Measurements from ENCODE around the gene MEIS1. TPM values are rescaled to one million over a fixed set of nuclear protein-coding genes. Genes with fewer than 3 reads are reported as not detected.
A peak's percentile ranks its signal among the peaks of the same experiment; 100 is the strongest.

The MEIS1 gene
- polyA plus RNA-seq, 1 donor (not counting 4 experiments of a cell fraction or from before 2014, with no cell fraction given), result 3.1 TPM

DNA sequence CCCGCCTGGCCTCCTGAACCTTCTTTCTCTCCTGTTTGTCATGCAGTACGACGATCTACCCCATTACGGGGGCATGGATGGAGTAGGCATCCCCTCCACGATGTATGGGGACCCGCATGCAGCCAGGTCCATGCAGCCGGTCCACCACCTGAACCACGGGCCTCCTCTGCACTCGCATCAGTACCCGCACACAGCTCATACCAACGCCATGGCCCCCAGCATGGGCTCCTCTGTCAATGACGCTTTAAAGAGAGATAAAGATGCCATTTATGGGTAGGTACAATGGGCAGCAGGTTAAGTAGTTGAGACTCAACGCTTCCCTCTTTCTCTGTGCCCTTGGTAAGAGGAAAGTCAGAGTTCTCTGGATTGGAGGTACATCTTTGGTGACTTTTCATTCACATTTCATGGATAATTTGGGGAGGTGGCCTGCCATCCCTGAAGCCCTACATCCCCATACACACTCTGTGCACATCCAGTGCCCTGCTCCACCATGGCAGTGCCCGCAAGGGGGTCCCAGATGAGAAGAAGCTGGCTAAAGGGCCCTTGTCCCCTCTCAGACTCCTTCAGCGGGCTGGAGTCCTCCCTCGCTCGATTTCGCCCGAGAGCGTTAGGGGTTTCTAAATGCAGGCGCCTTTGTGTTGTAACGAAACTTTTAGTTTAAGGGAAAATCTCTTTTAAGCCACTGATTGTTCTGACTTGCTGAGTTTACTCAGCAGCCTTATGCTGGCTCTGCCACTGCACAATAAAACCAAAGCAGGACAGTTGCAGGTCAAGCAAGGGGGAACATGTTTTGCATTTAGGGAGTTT lies 3.0 kb downstream of the MEIS1 start:
- dilution Hi-C loops (cut with MboI; ENCODE audit: extremely low pct_ligation_motif_present, low sequenced_read_pairs), result no loop called here
- Histone ChIP-seq H3K4me1 (ENCODE audit: control insufficient read depth, extremely low read depth, insufficient read depth, low read length) (peaks cover 10% of the 10 kb centered on the region), H4K20me1 (ENCODE audit: control insufficient read depth, extremely low read depth, insufficient read depth, low read length) (no peaks in the 10 kb centered on the region), H3K9me1 (ENCODE audit: control insufficient read depth, extremely low read depth, insufficient read depth, low read length) (no peaks in the 10 kb centered on the region), H3K4me2 (ENCODE audit: control insufficient read depth, extremely low read depth, insufficient read depth, low read depth, low read length) (peak overlapping the region; percentile 90), H3K4me3 (ENCODE audit: control insufficient read depth in 2 of 3, extremely low read depth in 1 of 3, insufficient read depth in 2 of 3, low read depth in 1 of 3, low read length in 3 of 3) (peak overlapping the region; percentile 29 to 99 (median 82)), H3K79me2 (ENCODE audit: control insufficient read depth, insufficient read depth, low read length) (peaks cover 2% of the 10 kb centered on the region), H3K27ac (ENCODE audit: control insufficient read depth, insufficient read depth, low read length) (no peak overlapping the region), H2AFZ (ENCODE audit: control insufficient read depth, low read length) (peak overlapping the region; percentile 84), H3K9me3 (ENCODE audit: control insufficient read depth, low read depth, low read length) (no peaks in the 10 kb centered on the region), H3K9ac (ENCODE audit: control insufficient read depth, extremely low read depth, insufficient read depth, low read length) (no peak overlapping the region), H3K36me3 (ENCODE audit: control insufficient read depth in 2 of 2, extremely low read depth in 1 of 2, insufficient read depth in 2 of 2, low read length in 2 of 2) (no peaks in the 10 kb centered on the region), H3K27me3 (ENCODE audit: control insufficient read depth, extremely low read depth, insufficient read depth, low read length) (no peaks in the 10 kb centered on the region)
- FAIRE-seq (no peak), DNase-seq (ENCODE audit: low read depth, low spot score) (no peak)
- no peak for TF ChIP-seq EZH2 (IDR thresholded peaks at IDR 0.05; ENCODE audit: low read length)
- TF ChIP-seq, protein P1, sequence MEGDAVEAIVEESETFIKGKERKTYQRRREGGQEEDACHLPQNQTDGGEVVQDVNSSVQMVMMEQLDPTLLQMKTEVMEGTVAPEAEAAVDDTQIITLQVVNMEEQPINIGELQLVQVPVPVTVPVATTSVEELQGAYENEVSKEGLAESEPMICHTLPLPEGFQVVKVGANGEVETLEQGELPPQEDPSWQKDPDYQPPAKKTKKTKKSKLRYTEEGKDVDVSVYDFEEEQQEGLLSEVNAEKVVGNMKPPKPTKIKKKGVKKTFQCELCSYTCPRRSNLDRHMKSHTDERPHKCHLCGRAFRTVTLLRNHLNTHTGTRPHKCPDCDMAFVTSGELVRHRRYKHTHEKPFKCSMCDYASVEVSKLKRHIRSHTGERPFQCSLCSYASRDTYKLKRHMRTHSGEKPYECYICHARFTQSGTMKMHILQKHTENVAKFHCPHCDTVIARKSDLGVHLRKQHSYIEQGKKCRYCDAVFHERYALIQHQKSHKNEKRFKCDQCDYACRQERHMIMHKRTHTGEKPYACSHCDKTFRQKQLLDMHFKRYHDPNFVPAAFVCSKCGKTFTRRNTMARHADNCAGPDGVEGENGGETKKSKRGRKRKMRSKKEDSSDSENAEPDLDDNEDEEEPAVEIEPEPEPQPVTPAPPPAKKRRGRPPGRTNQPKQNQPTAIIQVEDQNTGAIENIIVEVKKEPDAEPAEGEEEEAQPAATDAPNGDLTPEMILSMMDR (optimal IDR thresholded peaks at IDR 0.05 in 1 of 3, IDR thresholded peaks at IDR 0.05 in 1 of 3, conservative IDR thresholded peaks at IDR 0.05 in 1 of 3; ENCODE audit: extremely low read depth in 1 of 3, insufficient read depth in 2 of 3, low read length in 3 of 3), result no peak

DNA sequence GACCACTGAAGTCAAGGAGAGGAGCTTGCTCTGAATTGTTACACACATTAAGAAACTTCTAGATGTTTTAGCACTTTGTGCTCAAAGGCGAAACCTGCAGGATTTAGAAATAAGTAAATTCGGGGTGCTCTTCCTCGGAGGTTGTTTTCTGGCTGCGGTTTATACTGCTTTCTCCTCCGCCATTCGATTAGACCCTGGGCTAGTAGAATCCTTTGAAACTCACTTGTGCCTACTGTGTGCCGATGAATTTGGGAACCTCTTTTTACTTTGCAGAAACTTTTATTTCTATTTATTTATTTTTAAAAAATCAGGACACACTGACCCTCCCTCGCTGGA lies 3.5 kb downstream of the MEIS1 start:
- H3K9ac ChIP-seq (ENCODE audit: control insufficient read depth, extremely low read depth, insufficient read depth, low read length), result no peak overlapping the region
- peaks cover 2% of the 10 kb centered on the region for H3K79me2 ChIP-seq (ENCODE audit: control insufficient read depth, insufficient read depth, low read length)
- no peak overlapping the region for H2AFZ ChIP-seq (ENCODE audit: control insufficient read depth, low read length)
- H3K27me3 ChIP-seq (ENCODE audit: control insufficient read depth, extremely low read depth, insufficient read depth, low read length), result no peaks in the 10 kb centered on the region
- dilution Hi-C loops (cut with MboI; ENCODE audit: extremely low pct_ligation_motif_present, low sequenced_read_pairs), result no loop called here
- H3K4me2 ChIP-seq (ENCODE audit: control insufficient read depth, extremely low read depth, insufficient read depth, low read depth, low read length), result no peak overlapping the region
- no peak for TF ChIP-seq EZH2 (IDR thresholded peaks at IDR 0.05; ENCODE audit: low read length)
- TF ChIP-seq, protein P1 (optimal IDR thresholded peaks at IDR 0.05 in 1 of 3, IDR thresholded peaks at IDR 0.05 in 1 of 3, conservative IDR thresholded peaks at IDR 0.05 in 1 of 3; ENCODE audit: extremely low read depth in 1 of 3, insufficient read depth in 2 of 3, low read length in 3 of 3), result no peak
- no peaks in the 10 kb centered on the region for H3K9me3 ChIP-seq (ENCODE audit: control insufficient read depth, low read depth, low read length)
- no peak for DNase-seq (ENCODE audit: low read depth, low spot score)
- no peaks in the 10 kb centered on the region for H3K36me3 ChIP-seq (ENCODE audit: control insufficient read depth in 2 of 2, extremely low read depth in 1 of 2, insufficient read depth in 2 of 2, low read length in 2 of 2)
- H3K4me3 ChIP-seq (ENCODE audit: control insufficient read depth in 2 of 3, extremely low read depth in 1 of 3, insufficient read depth in 2 of 3, low read depth in 1 of 3, low read length in 3 of 3), result no peak overlapping the region
- H3K27ac ChIP-seq (ENCODE audit: control insufficient read depth, insufficient read depth, low read length), result no peak overlapping the region
- H4K20me1 ChIP-seq (ENCODE audit: control insufficient read depth, extremely low read depth, insufficient read depth, low read length), result no peaks in the 10 kb centered on the region
- peaks cover 10% of the 10 kb centered on the region for H3K4me1 ChIP-seq (ENCODE audit: control insufficient read depth, extremely low read depth, insufficient read depth, low read length)
- no peaks in the 10 kb centered on the region for H3K9me1 ChIP-seq (ENCODE audit: control insufficient read depth, extremely low read depth, insufficient read depth, low read length)
- FAIRE-seq, result no peak

All from keratinocyte (primary cell).